Uterus (tissue), 4 donors: ENCODE results near the gene MT1A. TPM values are rescaled to one million over a fixed set of nuclear protein-coding genes. Genes with fewer than 3 reads are reported as not detected.

Source experiments
- DNase-seq, 2 donors: peaks; one replicate each; pipeline ENCODE4 v3.0.0-alpha.2; 2019 to 2020
- H3K27ac ChIP-seq, 2 donors: fragments of 200-600 bp; sonication (generic); 1 replicate in 1 of 2; 2 replicates in 1 of 2; pipeline ENCODE4 v1.5.1; 2016 to 2018
- H3K27me3 ChIP-seq, 2 donors: fragments of 200-600 bp; sonication (generic); one replicate each; pipeline ENCODE4 v1.5.1; 2018 to 2019; ENCODE audit warnings: control low read depth in 1 of 2
- H3K36me3 ChIP-seq, 2 donors: fragments of 200-600 bp; sonication (generic); one replicate each; pipeline ENCODE4 v1.5.1; 2019; ENCODE audit warnings: control low read depth in 1 of 2
- H3K4me1 ChIP-seq, 2 donors: fragments of 200-600 bp; sonication (generic); one replicate each; pipeline ENCODE4 v1.5.1; 2018 to 2019; ENCODE audit warnings: control low read depth in 1 of 2
- H3K4me3 ChIP-seq, 2 donors: fragments of 200-600 bp; sonication (generic); 1 replicate in 1 of 2; 2 replicates in 1 of 2; pipeline ENCODE4 v1.5.1; 2018 to 2019; ENCODE audit warnings: mild to moderate bottlenecking in 1 of 2
- H3K9me3 ChIP-seq, 2 donors: fragments of 200-600 bp; sonication (generic); one replicate each; pipeline ENCODE4 v1.5.1; 2019; ENCODE audit warnings: control low read depth in 1 of 2
- CTCF ChIP-seq, 4 experiments: fragments of 200-600 bp in 2 of 4; fragments of 450-650 bp in 2 of 4; sonication (generic) in 2 of 4; IDR thresholded peaks; one replicate each; pipeline ENCODE4 v1.5.1; 2016 to 2019; ENCODE audit warnings: antibody characterized with exemption in 4 of 4, mild to moderate bottlenecking in 2 of 4, moderate library complexity in 1 of 4
- POLR2A ChIP-seq, 2 donors: fragments of 450-650 bp; IDR thresholded peaks; one replicate each; pipeline ENCODE4 v1.6.1; 2016; ENCODE audit warnings: antibody characterized with exemption in 2 of 2, mild to moderate bottlenecking in 1 of 2, moderate library complexity in 1 of 2
- intact Hi-C: fragments of 100-400 bp; cut with DNase I; formaldehyde crosslinking; loops from one replicate; pipeline ENCODE4 v1.15.1; 2023; ENCODE audit warnings: low total_unique reads
- total RNA-seq, 4 donors: library from RNA; depleted of rRNA in 3 of 4; stranded (reverse); fragments of >200 nt in 3 of 4; gene quantifications; one replicate each; pipeline versions ENCODE4 v1.1.0 to v1.2.4, GENCODE V29; 2014 to 2023
- donor health status: DM: yes; HTN: yes; CAD: no.

MT1A gene
- total RNA-seq, 4 donors from 2014 or later, result 13.8 TPM; not detected in 3

- Histone ChIP-seq H3K9me3 (no peaks in the 10 kb centered on the region), H3K27ac (no peak overlapping the region), H3K36me3 (no peaks in the 10 kb centered on the region), H3K4me1 (no peaks in the 10 kb centered on the region), H3K4me3 (no peak overlapping the region), H3K27me3 (no peaks in the 10 kb centered on the region)
- intact Hi-C loops, result no loop called here
- DNase-seq, result no peak
- no peak for TF ChIP-seq CTCF (IDR thresholded peaks at IDR 0.05)
- no peak for TF ChIP-seq POLR2A (IDR thresholded peaks at IDR 0.05)
These were observed 45.9 kb downstream of the MT1A start for GRCh38 chr16:56684256-56684925.

GRCh38 chr16:56684926-56685590 is 46.6 kb downstream of the MT1A start:
- DNase-seq, result no peak
- H3K27me3 ChIP-seq, result no peaks in the 10 kb centered on the region
- H3K4me3 ChIP-seq, result no peak overlapping the region
- H3K36me3 ChIP-seq, result no peaks in the 10 kb centered on the region
- TF ChIP-seq CTCF (IDR thresholded peaks at IDR 0.05) (no peak), POLR2A (IDR thresholded peaks at IDR 0.05) (no peak)
- H3K9me3 ChIP-seq, result no peaks in the 10 kb centered on the region
- no peaks in the 10 kb centered on the region for H3K4me1 ChIP-seq
- no peak overlapping the region for H3K27ac ChIP-seq
- intact Hi-C loops, result no loop called here

- intact Hi-C loops, result no loop called here
- no peaks in the 10 kb centered on the region for H3K9me3 ChIP-seq
- no peak for TF ChIP-seq CTCF (IDR thresholded peaks at IDR 0.05)
- no peak for TF ChIP-seq POLR2A (IDR thresholded peaks at IDR 0.05)
- no peak overlapping the region for H3K4me3 ChIP-seq
- no peak overlapping the region for H3K27ac ChIP-seq
- H3K4me1 ChIP-seq, result no peaks in the 10 kb centered on the region
- no peak for DNase-seq
- no peaks in the 10 kb centered on the region for H3K36me3 ChIP-seq
- H3K27me3 ChIP-seq, result no peaks in the 10 kb centered on the region
These were observed 48.3 kb downstream of the MT1A start for GRCh38 chr16:56686758-56687157.

- intact Hi-C loops, result no loop called here
- no peak overlapping the region for H3K4me3 ChIP-seq
These were observed 50.3 kb downstream of the MT1A start for GRCh38 chr16:56688762-56689161.

More at GRCh38 chr16:56688762-56689161, 50.3 kb downstream of the MT1A start:
- TF ChIP-seq CTCF (IDR thresholded peaks at IDR 0.05) (no peak), POLR2A (IDR thresholded peaks at IDR 0.05) (no peak)
- no peak for DNase-seq
- Histone ChIP-seq H3K27ac (no peak overlapping the region), H3K4me1 (no peaks in the 10 kb centered on the region), H3K9me3 (no peaks in the 10 kb centered on the region), H3K36me3 (no peaks in the 10 kb centered on the region), H3K27me3 (no peaks in the 10 kb centered on the region)
